HEK293 (cell line): ENCODE data around the gene LGR5.

Experiments
- EGR2 ChIP-seq: fragments of 450-650 bp; formaldehyde crosslinking; IDR thresholded peaks from 2 replicates; pipeline ENCODE4 v1.5.1; 2016; ENCODE audit warnings: low read depth, missing biosample characterization, missing genetic modification characterization
- KLF8 ChIP-seq: fragments of 450-650 bp; formaldehyde crosslinking; IDR thresholded peaks from 2 replicates; pipeline ENCODE4 v1.5.1; 2016; ENCODE audit warnings: missing biosample characterization, missing genetic modification characterization
- KLF9 ChIP-seq: fragments of 450-650 bp; formaldehyde crosslinking; IDR thresholded peaks from 2 replicates; pipeline ENCODE4 v1.5.1; 2016; ENCODE audit warnings: missing biosample characterization, missing genetic modification characterization, low read depth
- OSR2 ChIP-seq: fragments of 450-650 bp; formaldehyde crosslinking; IDR thresholded peaks from 2 replicates; pipeline ENCODE4 v1.5.1; 2016; ENCODE audit warnings: missing biosample characterization, missing genetic modification characterization
- OVOL3 ChIP-seq: fragments of 450-650 bp; formaldehyde crosslinking; IDR thresholded peaks from 2 replicates; pipeline ENCODE4 v1.5.1; 2016; ENCODE audit warnings: missing biosample characterization, missing genetic modification characterization
- SCRT1 ChIP-seq: fragments of 450-650 bp; formaldehyde crosslinking; IDR thresholded peaks from 2 replicates; pipeline ENCODE4 v1.5.1; 2016; ENCODE audit warnings: missing biosample characterization, missing genetic modification characterization, borderline replicate concordance
- ZBTB17 ChIP-seq: fragments of 450-650 bp; formaldehyde crosslinking; IDR thresholded peaks from 2 replicates; pipeline ENCODE4 v1.5.1; 2016; ENCODE audit warnings: missing biosample characterization, missing genetic modification characterization
- ZBTB7A ChIP-seq: fragments of 450-650 bp; formaldehyde crosslinking; IDR thresholded peaks from 2 replicates; pipeline ENCODE4 v1.5.1; 2016; ENCODE audit warnings: low read depth, missing biosample characterization, missing genetic modification characterization
- ZFP3 ChIP-seq: fragments of 450-650 bp; formaldehyde crosslinking; IDR thresholded peaks from 2 replicates; pipeline ENCODE4 v1.5.1; 2016; ENCODE audit warnings: low read depth, missing biosample characterization, missing genetic modification characterization
- ZNF112 ChIP-seq: fragments of 450-650 bp; formaldehyde crosslinking; IDR thresholded peaks from 2 replicates; pipeline ENCODE4 v1.5.0; 2017; ENCODE audit warnings: missing biosample characterization, missing genetic modification characterization
- ZNF132 ChIP-seq: fragments of 450-650 bp; formaldehyde crosslinking; IDR thresholded peaks from 2 replicates; pipeline ENCODE4 v1.5.1; 2017; ENCODE audit warnings: missing biosample characterization, missing genetic modification characterization, borderline replicate concordance
- ZNF16 ChIP-seq: fragments of 450-650 bp; formaldehyde crosslinking; IDR thresholded peaks from 2 replicates; pipeline ENCODE4 v1.5.1; 2016; ENCODE audit warnings: low read depth, missing biosample characterization, missing genetic modification characterization
- ZNF184 ChIP-seq: fragments of 450-650 bp; IDR thresholded peaks from 2 replicates; pipeline ENCODE4 v1.5.1; 2018; ENCODE audit warnings: missing biosample characterization, mild to moderate bottlenecking, missing genetic modification characterization
- ZNF473 ChIP-seq: fragments of 450-650 bp; formaldehyde crosslinking; IDR thresholded peaks from 2 replicates; pipeline ENCODE4 v1.5.1; 2017; ENCODE audit warnings: missing biosample characterization, missing genetic modification characterization
- ZNF48 ChIP-seq: fragments of 450-650 bp; formaldehyde crosslinking; IDR thresholded peaks from 2 replicates; pipeline ENCODE4 v1.5.1; 2016; ENCODE audit warnings: missing biosample characterization, missing genetic modification characterization
- ZNF544 ChIP-seq: fragments of 450-650 bp; formaldehyde crosslinking; IDR thresholded peaks from 2 replicates; pipeline ENCODE4 v1.5.0; 2017; ENCODE audit warnings: missing biosample characterization, missing genetic modification characterization
- ZNF560 ChIP-seq: fragments of 450-650 bp; formaldehyde crosslinking; IDR thresholded peaks from 2 replicates; pipeline ENCODE4 v1.5.1; 2017; ENCODE audit warnings: missing biosample characterization, missing genetic modification characterization, borderline replicate concordance
- ZNF596 ChIP-seq: fragments of 450-650 bp; IDR thresholded peaks from 2 replicates; pipeline ENCODE4 v1.5.0; 2018; ENCODE audit warnings: missing biosample characterization, mild to moderate bottlenecking, missing genetic modification characterization, moderate library complexity
- TF ChIP-seq, protein P1 (sequence below): fragments of 450-650 bp; formaldehyde crosslinking; IDR thresholded peaks from 2 replicates; pipeline ENCODE4 v1.5.1; 2016; ENCODE audit warnings: missing biosample characterization, missing genetic modification characterization
- TF ChIP-seq, protein P2 (sequence below): fragments of 450-650 bp; formaldehyde crosslinking; IDR thresholded peaks from 2 replicates; pipeline ENCODE4 v1.5.1; 2016; ENCODE audit warnings: missing biosample characterization, missing genetic modification characterization
- TF ChIP-seq, protein P3 (sequence below): fragments of 450-650 bp; formaldehyde crosslinking; IDR thresholded peaks from 2 replicates; pipeline ENCODE4 v1.5.1; 2016; ENCODE audit warnings: missing biosample characterization, missing genetic modification characterization
- TF ChIP-seq, protein P4 (sequence below): fragments of 450-650 bp; formaldehyde crosslinking; IDR thresholded peaks from 2 replicates; pipeline ENCODE4 v1.5.1; 2016; ENCODE audit warnings: missing biosample characterization, missing genetic modification characterization
- TF ChIP-seq, protein P5 (sequence below): fragments of 450-650 bp; formaldehyde crosslinking; IDR thresholded peaks from 2 replicates; pipeline ENCODE4 v1.5.1; 2016; ENCODE audit warnings: missing biosample characterization, missing genetic modification characterization
- TF ChIP-seq, protein P6 (sequence below): fragments of 450-650 bp; formaldehyde crosslinking; IDR thresholded peaks from 2 replicates; pipeline ENCODE4 v1.5.1; 2016; ENCODE audit warnings: missing biosample characterization, missing genetic modification characterization, borderline replicate concordance
- TF ChIP-seq, protein P7 (sequence below): fragments of 450-650 bp; formaldehyde crosslinking; IDR thresholded peaks from 2 replicates; pipeline ENCODE4 v1.5.1; 2016; ENCODE audit warnings: missing biosample characterization, missing genetic modification characterization

LGR5 gene

DNA sequence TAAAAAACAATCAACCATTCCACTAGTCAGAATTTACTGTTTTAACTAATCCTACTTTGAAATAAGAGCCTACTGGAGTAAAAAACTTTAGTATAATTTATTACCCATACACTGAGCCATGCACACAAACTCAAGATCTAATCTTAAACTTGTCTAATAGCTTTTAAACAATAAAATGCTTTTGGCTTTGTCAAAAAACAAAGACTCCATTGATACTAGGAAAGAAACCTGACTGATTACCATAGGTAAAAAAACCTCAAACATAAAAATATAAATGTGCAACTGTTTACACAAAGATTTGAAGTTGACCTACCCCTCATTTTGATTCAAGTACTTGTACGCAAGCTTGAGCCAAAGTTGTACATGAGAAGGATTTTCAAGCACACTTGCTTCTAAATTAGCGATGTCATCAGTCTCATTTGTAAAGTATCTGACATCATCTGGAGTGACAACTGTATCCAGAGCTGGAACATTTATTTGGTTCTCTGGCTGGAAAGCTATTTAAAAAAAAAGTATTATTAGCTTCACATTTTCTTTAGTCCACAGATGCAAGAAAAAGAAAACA, 187.9 kb downstream of the LGR5 start (continued):
- no peak for TF ChIP-seq ZFP3 (tag by site-specific recombination)
- no peak for TF ChIP-seq ZNF48 (tag by site-specific recombination)
- peak; percentile 71; the same call in 1 of the 2 replicates for TF ChIP-seq SCRT1 (tag by site-specific recombination)
- TF ChIP-seq, protein P1, sequence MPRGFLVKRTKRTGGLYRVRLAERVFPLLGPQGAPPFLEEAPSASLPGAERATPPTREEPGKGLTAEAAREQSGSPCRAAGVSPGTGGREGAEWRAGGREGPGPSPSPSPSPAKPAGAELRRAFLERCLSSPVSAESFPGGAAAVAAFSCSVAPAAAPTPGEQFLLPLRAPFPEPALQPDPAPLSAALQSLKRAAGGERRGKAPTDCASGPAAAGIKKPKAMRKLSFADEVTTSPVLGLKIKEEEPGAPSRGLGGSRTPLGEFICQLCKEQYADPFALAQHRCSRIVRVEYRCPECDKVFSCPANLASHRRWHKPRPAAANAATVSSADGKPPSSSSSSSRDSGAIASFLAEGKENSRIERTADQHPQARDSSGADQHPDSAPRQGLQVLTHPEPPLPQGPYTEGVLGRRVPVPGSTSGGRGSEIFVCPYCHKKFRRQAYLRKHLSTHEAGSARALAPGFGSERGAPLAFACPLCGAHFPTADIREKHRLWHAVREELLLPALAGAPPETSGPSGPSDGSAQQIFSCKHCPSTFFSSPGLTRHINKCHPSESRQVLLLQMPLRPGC (tag by site-specific recombination): peak; percentile 77
- TF ChIP-seq, protein P2, sequence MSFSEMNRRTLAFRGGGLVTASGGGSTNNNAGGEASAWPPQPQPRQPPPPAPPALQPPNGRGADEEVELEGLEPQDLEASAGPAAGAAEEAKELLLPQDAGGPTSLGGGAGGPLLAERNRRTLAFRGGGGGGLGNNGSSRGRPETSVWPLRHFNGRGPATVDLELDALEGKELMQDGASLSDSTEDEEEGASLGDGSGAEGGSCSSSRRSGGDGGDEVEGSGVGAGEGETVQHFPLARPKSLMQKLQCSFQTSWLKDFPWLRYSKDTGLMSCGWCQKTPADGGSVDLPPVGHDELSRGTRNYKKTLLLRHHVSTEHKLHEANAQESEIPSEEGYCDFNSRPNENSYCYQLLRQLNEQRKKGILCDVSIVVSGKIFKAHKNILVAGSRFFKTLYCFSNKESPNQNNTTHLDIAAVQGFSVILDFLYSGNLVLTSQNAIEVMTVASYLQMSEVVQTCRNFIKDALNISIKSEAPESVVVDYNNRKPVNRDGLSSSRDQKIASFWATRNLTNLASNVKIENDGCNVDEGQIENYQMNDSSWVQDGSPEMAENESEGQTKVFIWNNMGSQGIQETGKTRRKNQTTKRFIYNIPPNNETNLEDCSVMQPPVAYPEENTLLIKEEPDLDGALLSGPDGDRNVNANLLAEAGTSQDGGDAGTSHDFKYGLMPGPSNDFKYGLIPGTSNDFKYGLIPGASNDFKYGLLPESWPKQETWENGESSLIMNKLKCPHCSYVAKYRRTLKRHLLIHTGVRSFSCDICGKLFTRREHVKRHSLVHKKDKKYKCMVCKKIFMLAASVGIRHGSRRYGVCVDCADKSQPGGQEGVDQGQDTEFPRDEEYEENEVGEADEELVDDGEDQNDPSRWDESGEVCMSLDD (tag by site-specific recombination): no peak
- TF ChIP-seq ZNF473 (tag by site-specific recombination): no peak
- TF ChIP-seq ZNF596 (tag by site-specific recombination): no peak
- peak; percentile 94 for TF ChIP-seq OVOL3 (tag by site-specific recombination)
- no peak for TF ChIP-seq ZNF112 (tag by site-specific recombination)
- peak; percentile 96 for TF ChIP-seq OSR2 (tag by site-specific recombination)
- no peak for TF ChIP-seq ZNF560 (tag by site-specific recombination)
- TF ChIP-seq EGR2 (tag by site-specific recombination): no peak
- TF ChIP-seq KLF8: peak; percentile 77
- no peak for TF ChIP-seq ZNF16 (tag by site-specific recombination)
- TF ChIP-seq, protein P3, sequence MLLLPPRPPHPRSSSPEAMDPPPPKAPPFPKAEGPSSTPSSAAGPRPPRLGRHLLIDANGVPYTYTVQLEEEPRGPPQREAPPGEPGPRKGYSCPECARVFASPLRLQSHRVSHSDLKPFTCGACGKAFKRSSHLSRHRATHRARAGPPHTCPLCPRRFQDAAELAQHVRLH (tag by site-specific recombination): peak; percentile 72
- TF ChIP-seq ZNF132 (tag by site-specific recombination): no peak
- TF ChIP-seq, protein P4, sequence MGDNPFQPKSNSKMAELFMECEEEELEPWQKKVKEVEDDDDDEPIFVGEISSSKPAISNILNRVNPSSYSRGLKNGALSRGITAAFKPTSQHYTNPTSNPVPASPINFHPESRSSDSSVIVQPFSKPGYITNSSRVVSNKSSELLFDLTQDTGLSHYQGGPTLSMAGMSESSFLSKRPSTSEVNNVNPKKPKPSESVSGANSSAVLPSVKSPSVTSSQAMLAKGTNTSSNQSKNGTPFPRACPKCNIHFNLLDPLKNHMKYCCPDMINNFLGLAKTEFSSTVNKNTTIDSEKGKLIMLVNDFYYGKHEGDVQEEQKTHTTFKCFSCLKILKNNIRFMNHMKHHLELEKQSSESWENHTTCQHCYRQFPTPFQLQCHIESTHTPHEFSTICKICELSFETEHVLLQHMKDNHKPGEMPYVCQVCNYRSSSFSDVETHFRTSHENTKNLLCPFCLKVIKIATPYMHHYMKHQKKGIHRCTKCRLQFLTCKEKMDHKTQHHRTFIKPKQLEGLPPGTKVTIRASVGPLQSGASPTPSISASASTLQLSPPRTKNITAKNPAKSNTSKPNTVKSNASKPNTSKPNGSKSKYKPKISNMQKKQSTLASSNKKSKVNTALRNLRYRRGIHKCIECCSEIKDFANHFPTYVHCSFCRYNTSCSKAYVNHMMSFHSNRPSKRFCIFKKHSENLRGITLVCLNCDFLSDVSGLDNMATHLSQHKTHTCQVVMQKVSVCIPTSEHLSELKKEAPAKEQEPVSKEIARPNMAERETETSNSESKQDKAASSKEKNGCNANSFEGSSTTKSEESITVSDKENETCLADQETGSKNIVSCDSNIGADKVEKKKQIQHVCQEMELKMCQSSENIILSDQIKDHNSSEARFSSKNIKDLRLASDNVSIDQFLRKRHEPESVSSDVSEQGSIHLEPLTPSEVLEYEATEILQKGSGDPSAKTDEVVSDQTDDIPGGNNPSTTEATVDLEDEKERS (tag by site-specific recombination): no peak
- TF ChIP-seq ZNF544 (tag by site-specific recombination): no peak
- TF ChIP-seq ZBTB7A (tag by site-specific recombination): no peak
- no peak; the same call in 1 of the 2 replicates for TF ChIP-seq ZNF184 (tag by site-specific recombination)
- TF ChIP-seq ZBTB17 (tag by site-specific recombination): peak; percentile 71; the same call in 1 of the 2 replicates
- TF ChIP-seq, protein P5, sequence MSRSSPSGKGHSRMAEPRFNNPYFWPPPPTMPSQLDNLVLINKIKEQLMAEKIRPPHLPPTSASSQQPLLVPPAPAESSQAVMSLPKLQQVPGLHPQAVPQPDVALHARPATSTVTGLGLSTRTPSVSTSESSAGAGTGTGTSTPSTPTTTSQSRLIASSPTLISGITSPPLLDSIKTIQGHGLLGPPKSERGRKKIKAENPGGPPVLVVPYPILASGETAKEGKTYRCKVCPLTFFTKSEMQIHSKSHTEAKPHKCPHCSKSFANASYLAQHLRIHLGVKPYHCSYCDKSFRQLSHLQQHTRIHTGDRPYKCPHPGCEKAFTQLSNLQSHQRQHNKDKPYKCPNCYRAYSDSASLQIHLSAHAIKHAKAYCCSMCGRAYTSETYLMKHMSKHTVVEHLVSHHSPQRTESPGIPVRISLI (tag by site-specific recombination): no peak; the same call in none of the 2 replicates
- TF ChIP-seq, protein P6, sequence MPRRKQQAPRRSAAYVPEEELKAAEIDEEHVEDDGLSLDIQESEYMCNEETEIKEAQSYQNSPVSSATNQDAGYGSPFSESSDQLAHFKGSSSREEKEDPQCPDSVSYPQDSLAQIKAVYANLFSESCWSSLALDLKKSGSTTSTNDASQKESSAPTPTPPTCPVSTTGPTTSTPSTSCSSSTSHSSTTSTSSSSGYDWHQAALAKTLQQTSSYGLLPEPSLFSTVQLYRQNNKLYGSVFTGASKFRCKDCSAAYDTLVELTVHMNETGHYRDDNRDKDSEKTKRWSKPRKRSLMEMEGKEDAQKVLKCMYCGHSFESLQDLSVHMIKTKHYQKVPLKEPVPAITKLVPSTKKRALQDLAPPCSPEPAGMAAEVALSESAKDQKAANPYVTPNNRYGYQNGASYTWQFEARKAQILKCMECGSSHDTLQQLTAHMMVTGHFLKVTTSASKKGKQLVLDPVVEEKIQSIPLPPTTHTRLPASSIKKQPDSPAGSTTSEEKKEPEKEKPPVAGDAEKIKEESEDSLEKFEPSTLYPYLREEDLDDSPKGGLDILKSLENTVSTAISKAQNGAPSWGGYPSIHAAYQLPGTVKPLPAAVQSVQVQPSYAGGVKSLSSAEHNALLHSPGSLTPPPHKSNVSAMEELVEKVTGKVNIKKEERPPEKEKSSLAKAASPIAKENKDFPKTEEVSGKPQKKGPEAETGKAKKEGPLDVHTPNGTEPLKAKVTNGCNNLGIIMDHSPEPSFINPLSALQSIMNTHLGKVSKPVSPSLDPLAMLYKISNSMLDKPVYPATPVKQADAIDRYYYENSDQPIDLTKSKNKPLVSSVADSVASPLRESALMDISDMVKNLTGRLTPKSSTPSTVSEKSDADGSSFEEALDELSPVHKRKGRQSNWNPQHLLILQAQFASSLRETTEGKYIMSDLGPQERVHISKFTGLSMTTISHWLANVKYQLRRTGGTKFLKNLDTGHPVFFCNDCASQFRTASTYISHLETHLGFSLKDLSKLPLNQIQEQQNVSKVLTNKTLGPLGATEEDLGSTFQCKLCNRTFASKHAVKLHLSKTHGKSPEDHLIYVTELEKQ (tag by site-specific recombination): peak; percentile 53; the same call in 1 of the 2 replicates
- TF ChIP-seq, protein P7, sequence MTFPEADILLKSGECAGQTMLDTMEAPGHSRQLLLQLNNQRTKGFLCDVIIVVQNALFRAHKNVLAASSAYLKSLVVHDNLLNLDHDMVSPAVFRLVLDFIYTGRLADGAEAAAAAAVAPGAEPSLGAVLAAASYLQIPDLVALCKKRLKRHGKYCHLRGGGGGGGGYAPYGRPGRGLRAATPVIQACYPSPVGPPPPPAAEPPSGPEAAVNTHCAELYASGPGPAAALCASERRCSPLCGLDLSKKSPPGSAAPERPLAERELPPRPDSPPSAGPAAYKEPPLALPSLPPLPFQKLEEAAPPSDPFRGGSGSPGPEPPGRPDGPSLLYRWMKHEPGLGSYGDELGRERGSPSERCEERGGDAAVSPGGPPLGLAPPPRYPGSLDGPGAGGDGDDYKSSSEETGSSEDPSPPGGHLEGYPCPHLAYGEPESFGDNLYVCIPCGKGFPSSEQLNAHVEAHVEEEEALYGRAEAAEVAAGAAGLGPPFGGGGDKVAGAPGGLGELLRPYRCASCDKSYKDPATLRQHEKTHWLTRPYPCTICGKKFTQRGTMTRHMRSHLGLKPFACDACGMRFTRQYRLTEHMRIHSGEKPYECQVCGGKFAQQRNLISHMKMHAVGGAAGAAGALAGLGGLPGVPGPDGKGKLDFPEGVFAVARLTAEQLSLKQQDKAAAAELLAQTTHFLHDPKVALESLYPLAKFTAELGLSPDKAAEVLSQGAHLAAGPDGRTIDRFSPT: peak; percentile 89
- TF ChIP-seq KLF9: no peak
